HG02763 (cell line): Measurements from ENCODE around the gene MAPK8IP3.

Experiments used
- ATAC-seq: cut with Tn5 transposase; IDR thresholded peaks from one replicate; pipeline ENCODE4 v1.9.1; 2021; ENCODE audit warnings: mild to moderate bottlenecking, moderate library complexity; ENCODE audit not compliant: unreplicated experiment

MAPK8IP3 gene

GRCh38 chr16:1740234-1740633, 34.2 kb downstream of the MAPK8IP3 start:
- ATAC-seq, result no peak

- ATAC-seq, result no peak
These were observed 34.9 kb downstream of the MAPK8IP3 start for GRCh38 chr16:1740781-1741490.

DNA sequence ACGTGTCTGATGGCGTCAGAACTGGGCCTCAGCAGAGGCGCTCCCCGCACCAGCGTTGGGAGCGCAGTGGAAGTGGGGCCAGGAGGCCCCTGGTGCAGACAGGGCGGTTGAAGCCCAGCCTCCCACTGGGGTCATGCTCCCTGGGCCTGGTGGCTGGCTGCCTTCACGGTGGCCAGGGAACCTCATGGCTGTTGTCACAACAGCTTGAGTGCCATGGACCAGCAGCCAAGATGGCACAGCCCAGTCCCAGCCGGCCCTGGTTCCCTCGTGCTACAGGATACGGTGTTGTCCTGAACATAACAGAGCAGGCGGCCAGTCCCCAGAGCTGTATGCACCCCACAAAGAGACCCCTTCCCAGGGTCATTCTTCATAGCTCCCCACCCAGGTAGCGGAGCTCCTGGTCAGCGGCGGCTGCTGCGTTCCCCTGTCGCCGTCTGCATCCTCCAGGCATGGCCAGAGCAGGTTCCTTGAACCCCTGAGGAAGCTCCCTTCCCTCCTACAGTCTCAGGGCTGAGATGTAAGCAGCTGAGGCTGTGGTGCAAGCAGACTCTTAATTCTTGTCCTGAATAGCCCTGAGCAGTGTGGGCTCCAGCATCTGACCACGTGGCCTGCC, 35.7 kb downstream of the MAPK8IP3 start:
- ATAC-seq, result no peak

- ATAC-seq, result no peak
These were observed 37.7 kb downstream of the MAPK8IP3 start for GRCh38 chr16:1743376-1744337.

DNA sequence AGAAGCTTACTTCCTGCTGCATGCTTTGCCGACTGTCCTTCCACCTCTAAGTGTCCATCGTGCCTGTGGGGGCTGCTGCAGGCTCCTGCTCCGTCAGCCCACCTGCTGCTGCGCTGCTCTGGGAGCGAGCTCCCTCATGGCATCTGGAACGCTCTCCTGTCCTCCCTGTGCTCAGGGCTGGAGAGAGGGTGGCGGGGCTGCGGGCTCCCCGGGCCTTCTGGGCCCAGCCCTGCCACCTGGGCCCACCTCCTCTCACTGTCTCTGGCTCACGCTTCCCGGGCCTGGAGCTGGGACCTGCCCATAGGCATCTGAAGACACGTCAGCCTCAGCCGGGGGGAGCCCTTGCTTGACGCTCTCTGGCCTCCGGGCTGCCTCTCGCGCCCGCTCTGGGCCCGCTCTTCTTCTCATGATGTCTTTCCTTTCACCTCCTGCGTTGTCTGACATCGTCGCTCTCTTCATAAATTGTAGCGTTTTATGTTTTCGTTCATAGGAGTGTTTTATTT, 38.4 kb downstream of the MAPK8IP3 start:
- no peak for ATAC-seq

- ATAC-seq, result no peak
These were observed 39.3 kb downstream of the MAPK8IP3 start for GRCh38 chr16:1745181-1745899.

GRCh38 chr16:1745900-1746692, 40.1 kb downstream of the MAPK8IP3 start:
- no peak for ATAC-seq

- ATAC-seq, result no peak
These were observed 40.7 kb downstream of the MAPK8IP3 start for GRCh38 chr16:1746693-1747195.

GRCh38 chr16:1747934-1748333, 41.9 kb downstream of the MAPK8IP3 start:
- ATAC-seq, result no peak

GRCh38 chr16:1749152-1750117, 43.4 kb downstream of the MAPK8IP3 start:
- no peak for ATAC-seq

DNA sequence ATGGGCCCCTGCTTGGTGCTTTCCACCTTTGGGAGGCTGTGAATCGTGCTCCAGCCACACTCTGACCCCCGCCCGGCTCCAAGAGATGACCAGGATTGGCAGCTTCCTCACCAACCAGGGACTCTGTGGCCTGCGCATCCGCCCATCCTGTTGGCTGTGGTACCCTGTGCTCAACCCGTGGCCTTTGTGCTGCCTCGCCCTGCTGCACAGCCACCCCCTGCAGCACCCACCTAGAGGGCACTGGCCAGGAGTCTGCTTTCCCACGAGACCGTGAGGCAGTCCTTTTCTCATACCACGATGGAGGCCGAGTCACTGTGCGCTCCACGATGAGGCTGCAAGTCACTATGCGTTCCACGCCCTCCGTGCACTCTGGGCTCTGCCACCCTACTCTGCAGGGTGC, 46.0 kb downstream of the MAPK8IP3 start:
- no peak for ATAC-seq

DNA sequence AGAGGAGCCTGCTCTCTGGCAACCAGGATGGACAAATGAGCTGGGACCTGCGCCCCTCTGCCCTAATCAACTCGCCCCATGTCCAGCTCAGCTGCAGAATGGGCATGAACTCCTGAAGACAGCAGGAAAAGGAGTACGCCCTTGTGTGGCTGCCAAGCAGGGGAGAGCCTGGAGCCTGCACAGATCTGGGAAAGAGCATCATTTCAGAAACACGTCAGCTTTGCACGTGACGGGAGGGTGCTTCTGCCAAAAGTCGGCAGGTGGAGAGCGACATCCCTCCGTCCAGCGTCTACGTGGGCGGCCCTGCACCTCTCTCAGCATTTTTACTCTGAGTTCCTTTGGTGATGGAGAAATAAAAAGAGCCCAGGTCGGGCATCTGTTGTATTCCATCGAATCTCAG, 46.9 kb downstream of the MAPK8IP3 start:
- ATAC-seq, result no peak

DNA sequence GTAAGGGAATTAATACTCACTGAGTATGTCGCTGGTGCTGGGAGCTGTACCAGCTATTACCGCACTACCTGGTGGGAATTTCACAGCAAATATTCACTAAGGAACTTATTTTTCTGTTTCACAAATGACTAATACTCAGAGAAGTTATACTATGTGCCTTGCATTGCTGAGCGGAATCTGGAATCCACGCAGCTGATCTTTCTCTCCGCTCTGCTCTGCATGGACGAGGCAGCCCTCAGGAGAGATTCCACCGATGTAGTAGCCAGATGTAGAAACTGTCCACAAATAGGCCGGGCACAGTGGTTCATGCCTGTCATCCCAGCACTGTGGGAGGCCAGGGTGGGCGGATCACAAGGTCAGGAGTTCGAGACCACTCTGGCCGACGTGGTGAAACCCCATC, 48.2 kb downstream of the MAPK8IP3 start:
- no peak for ATAC-seq

- no peak for ATAC-seq
These were observed 51.9 kb downstream of the MAPK8IP3 start for GRCh38 chr16:1757714-1758461.

DNA sequence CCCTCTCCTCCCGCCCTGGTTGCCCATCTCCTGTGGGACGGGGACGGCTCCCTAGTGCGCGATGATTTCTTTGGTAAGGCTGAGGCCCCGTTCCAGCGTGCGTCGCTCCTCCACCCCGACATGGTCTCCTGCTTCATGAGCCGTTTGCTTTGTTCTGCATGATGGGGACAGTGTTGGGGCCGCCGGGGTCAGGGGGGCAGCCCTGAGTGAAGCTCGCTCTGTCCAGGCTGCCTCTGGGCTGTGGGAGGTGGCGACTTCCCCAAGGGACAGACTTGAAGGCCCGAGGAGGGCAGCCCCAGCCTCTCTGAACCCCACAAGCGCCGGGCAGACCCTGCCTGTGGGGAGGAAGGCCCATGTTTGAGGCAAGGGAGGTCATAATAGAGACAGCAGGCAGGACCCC, 52.9 kb downstream of the MAPK8IP3 start:
- no peak for ATAC-seq

- ATAC-seq, result no peak
These were observed 53.5 kb downstream of the MAPK8IP3 start for GRCh38 chr16:1759511-1759910.

DNA sequence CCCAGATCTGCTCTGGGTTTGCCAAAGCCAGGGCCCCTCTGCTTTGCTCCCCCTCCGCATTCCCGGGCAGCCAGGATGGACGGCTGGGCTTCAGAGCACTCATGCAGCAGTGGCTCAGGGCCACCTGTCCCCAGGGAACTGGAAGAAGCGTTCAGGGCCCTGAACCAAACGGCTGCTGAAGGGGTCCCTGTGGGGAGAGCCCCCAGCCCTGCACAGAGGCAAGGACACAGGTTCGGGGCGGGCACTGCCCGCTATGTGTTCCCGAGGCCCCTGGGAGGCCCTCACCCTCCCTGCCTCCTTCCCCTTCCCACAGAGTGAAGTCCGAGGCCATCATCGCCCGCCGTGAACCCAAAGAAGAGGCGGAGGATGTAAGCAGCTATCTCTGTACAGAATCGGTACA, 54.9 kb downstream of the MAPK8IP3 start:
- no peak for ATAC-seq

GRCh38 chr16:1761751-1762150, 55.8 kb downstream of the MAPK8IP3 start:
- ATAC-seq, result no peak
